ENCODE data around the gene CD164L2. TPM values are rescaled to one million over a fixed set of nuclear protein-coding genes. Genes with fewer than 3 reads are reported as not detected.

The CD164L2 gene
- total and polyA plus RNA-seq, 12 donors: 0.11 to 2.6 (median 0.17) TPM; not detected in 6

DNA sequence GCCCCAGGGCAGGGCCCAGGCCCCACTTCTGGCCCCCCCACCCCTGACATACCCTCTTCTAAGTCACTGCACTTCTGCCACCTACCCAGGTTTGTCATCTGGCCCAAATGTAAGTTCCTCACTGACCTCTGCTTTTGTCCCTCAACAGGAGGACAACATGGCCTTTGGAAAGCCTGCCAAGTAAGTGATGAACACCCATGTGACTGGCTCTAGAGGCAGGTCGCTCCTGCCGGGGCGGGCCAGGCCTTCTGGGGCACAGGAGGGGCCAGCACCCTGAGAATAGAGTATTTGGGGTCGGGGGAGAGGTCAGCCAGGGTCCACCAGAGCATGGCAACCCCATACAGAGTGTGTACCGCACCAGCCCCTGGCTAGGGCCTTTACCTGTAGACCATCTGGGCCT, 51.2 kb downstream of the CD164L2 start:
- WGBS, 4 donors: 54 to 73% (median 62%) methylated on average over 5 of the region's 5 CpGs; no CpG with 5 or more reads in 1 of the 4 donors
- H3K4me1 ChIP-seq (replicated peaks in 1 of 2): peaks cover 5 to 12% of the 10 kb centered on the region in 2 donors
- no peak overlapping the region for H3K4me3 ChIP-seq
- peaks cover 0 to 62% of the 10 kb centered on the region in 2 donors for H3K36me3 ChIP-seq (replicated peaks in 1 of 2)
- intact Hi-C loops (cut with DNase I): no loop called here
- H3K27me3 ChIP-seq: no peaks in the 10 kb centered on the region
- H3K27ac ChIP-seq: peak overlapping the region in 1 of 5 donors; percentile 14
- peak in 5 of 7 donors; percentile 48 to 69 (median 54) for DNase-seq
- no peak for TF ChIP-seq POLR2A (IDR thresholded peaks at IDR 0.05)
- no peaks in the 10 kb centered on the region for H3K9me3 ChIP-seq (replicated peaks in 1 of 3)

DNA sequence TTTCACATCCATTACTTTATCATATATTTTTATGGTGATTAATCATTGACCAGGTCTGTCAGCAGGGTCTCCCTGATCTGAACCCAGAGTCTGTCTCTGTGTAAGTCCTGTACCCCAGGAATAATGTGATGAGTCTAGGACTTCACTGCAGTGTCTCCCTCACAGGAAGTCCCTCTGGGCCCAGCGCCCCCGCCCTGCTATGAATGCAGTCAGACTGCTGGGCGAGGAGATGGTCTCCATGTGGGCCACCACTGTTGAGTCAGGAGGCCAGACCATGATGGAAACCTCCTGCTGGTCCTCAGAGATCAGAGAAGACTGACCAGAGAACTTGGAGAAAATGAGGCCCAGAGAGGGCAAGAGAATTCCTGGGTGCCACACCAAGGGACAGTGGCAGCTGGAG, 51.7 kb downstream of the CD164L2 start:
- H3K4me3 ChIP-seq: no peak overlapping the region
- no peak for DNase-seq
- intact Hi-C loops (cut with DNase I): no loop called here
- no peaks in the 10 kb centered on the region for H3K9me3 ChIP-seq (replicated peaks in 1 of 3)
- H3K27me3 ChIP-seq: no peaks in the 10 kb centered on the region
- peaks cover 0 to 59% of the 10 kb centered on the region in 2 donors for H3K36me3 ChIP-seq (replicated peaks in 1 of 2)
- peaks cover 5 to 17% of the 10 kb centered on the region in 2 donors for H3K4me1 ChIP-seq (replicated peaks in 1 of 2)
- TF ChIP-seq POLR2A (IDR thresholded peaks at IDR 0.05): no peak
- TF ChIP-seq CTCF (IDR thresholded peaks at IDR 0.05): no peak
- WGBS, 4 donors: 93 to 100% (median 95%) methylated on average over 2 to 3 of the region's 3 CpGs
- peak overlapping the region in 1 of 5 donors; percentile 14 for H3K27ac ChIP-seq

- Histone ChIP-seq H3K27ac (no peak overlapping the region), H3K9me3 (replicated peaks in 1 of 3) (no peaks in the 10 kb centered on the region), H3K4me1 (replicated peaks in 1 of 2) (peaks cover 5 to 22% of the 10 kb centered on the region in 2 donors), H3K36me3 (replicated peaks in 1 of 2) (peaks cover 0 to 56% of the 10 kb centered on the region in 2 donors), H3K4me3 (no peak overlapping the region), H3K27me3 (no peaks in the 10 kb centered on the region)
- intact Hi-C loops (cut with DNase I): no loop called here
- DNase-seq: no peak
- TF ChIP-seq CTCF (IDR thresholded peaks at IDR 0.05): no peak
- no peak for TF ChIP-seq POLR2A (IDR thresholded peaks at IDR 0.05)
- 87 to 92% (median 89%) methylated on average over 6 to 8 of the region's 8 CpGs for WGBS, 4 donors
Observed at GRCh38 chr1:27330786-27331185, 52.3 kb downstream of the CD164L2 start.

Other genes starting within 250 kb of the CD164L2 start
- gene SLC9A1, start 228.2 kb downstream of the CD164L2 start, total RNA-seq: 10 to 100 TPM in 8 of 9 donors, 1 to 10 TPM in 1; 3.1 to 44.0 (median 27.5) TPM
- 10 to 100 TPM; 16.3 to 49.0 (median 30.0) TPM for gene SLC9A1, start 228.2 kb downstream of the CD164L2 start, polyA plus RNA-seq
- 10 to 100 TPM; 18.1 to 66.6 (median 52.5) TPM for gene WDTC1, start 148.7 kb downstream of the CD164L2 start, total RNA-seq
- gene WDTC1, start 148.7 kb downstream of the CD164L2 start, polyA plus RNA-seq: 10 to 100 TPM; 14.7 to 30.2 (median 21.5) TPM
- 10 to 100 TPM; 30.7 to 63.5 (median 49.8) TPM for gene TMEM222, start 61.2 kb downstream of the CD164L2 start, total RNA-seq
- 10 to 100 TPM; 38.8 to 73.2 (median 66.8) TPM for gene TMEM222, start 61.2 kb downstream of the CD164L2 start, polyA plus RNA-seq
- 1 to 10 TPM in 3 of 9 donors, under 1 TPM in 5, not detected in 1; 0.22 to 2.0 (median 0.91) TPM for gene SYTL1, start 41.3 kb downstream of the CD164L2 start, total RNA-seq
- 10 to 100 TPM in 1 of 3 donors, 1 to 10 TPM in 1, not detected in 1; 3.0 to 10.9 TPM for gene SYTL1, start 41.3 kb downstream of the CD164L2 start, polyA plus RNA-seq
- 10 to 100 TPM in 8 of 9 donors, 1 to 10 TPM in 1; 6.5 to 48.2 (median 25.9) TPM for gene MAP3K6, start 16.4 kb downstream of the CD164L2 start, total RNA-seq
- gene MAP3K6, start 16.4 kb downstream of the CD164L2 start, polyA plus RNA-seq: 100 to 1,000 TPM in 1 of 3 donors, 10 to 100 TPM in 2; 14.2 to 136 (median 83.9) TPM
- 10 to 100 TPM in 8 of 9 donors, 1 to 10 TPM in 1; 6.3 to 83.3 (median 40.8) TPM for gene FCN3, start 8.5 kb downstream of the CD164L2 start, total RNA-seq
- gene FCN3, start 8.5 kb downstream of the CD164L2 start, polyA plus RNA-seq: 10 to 100 TPM; 17.0 to 72.8 (median 23.2) TPM
- 1 to 10 TPM in 2 of 9 donors, under 1 TPM in 2, not detected in 5; 0.17 to 2.0 (median 0.66) TPM for gene GPR3, start 9.3 kb upstream of the CD164L2 start, total RNA-seq
- gene GPR3, start 9.3 kb upstream of the CD164L2 start, polyA plus RNA-seq: 1 to 10 TPM in 1 of 3 donors, under 1 TPM in 2; 0.40 to 1.0 (median 0.64) TPM
- gene WASF2, start 106.8 kb upstream of the CD164L2 start, total RNA-seq: 100 to 1,000 TPM in 4 of 9 donors, 10 to 100 TPM in 5; 17.4 to 159 (median 70.0) TPM
- gene WASF2, start 106.8 kb upstream of the CD164L2 start, polyA plus RNA-seq: 10 to 100 TPM; 18.9 to 94.6 (median 29.0) TPM
- gene AHDC1, start 220.8 kb upstream of the CD164L2 start, total RNA-seq: 100 to 1,000 TPM in 1 of 9 donors, 10 to 100 TPM in 8; 15.3 to 111 (median 71.0) TPM
- gene AHDC1, start 220.8 kb upstream of the CD164L2 start, polyA plus RNA-seq: 10 to 100 TPM; 10.4 to 98.5 (median 27.0) TPM

Data from adrenal gland (tissue), 12 donors.